GM18526 (cell line): ENCODE results near the gene BNC1.

Experiments used
- POLR2A ChIP-seq: IDR thresholded peaks from 3 replicates; pipeline ENCODE4 v1.6.1; 2011; ENCODE audit not compliant: insufficient read length; ENCODE audit errors: extremely low read depth

Gene BNC1

DNA sequence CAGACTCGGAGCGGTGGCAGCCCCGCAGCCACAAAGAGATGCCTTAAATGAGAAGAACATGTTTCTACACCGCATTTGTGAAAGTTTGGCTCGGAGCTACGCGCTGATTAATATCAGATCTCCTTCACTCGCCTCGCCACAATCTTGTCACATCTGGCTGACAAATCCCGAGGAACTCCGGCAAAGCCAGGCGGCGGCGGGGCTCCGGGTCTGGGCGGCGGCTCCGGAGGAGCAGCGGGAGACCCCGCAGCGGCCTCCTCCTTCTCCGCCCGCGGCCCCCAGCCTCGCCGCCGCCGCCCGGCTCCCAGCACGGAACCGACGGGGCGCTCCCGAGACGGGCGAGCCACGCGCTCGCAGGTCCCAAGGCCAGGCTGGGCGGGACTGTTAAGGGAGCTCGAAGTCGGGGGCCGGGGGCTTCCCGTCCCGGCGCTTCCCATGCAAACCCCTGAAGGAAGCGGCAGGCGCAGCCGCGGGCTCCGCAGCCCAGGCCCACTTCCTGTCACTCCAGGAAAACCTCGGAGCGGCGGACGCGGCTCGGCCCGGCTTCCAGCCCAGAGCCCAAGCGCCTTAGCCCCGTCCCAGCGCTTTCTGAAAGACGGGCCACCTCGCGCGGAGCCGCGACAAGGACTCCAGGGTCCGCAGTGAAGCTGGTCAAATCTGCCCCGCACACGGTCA is 1.2 kb downstream of the BNC1 start:
- TF ChIP-seq POLR2A = no peak

DNA sequence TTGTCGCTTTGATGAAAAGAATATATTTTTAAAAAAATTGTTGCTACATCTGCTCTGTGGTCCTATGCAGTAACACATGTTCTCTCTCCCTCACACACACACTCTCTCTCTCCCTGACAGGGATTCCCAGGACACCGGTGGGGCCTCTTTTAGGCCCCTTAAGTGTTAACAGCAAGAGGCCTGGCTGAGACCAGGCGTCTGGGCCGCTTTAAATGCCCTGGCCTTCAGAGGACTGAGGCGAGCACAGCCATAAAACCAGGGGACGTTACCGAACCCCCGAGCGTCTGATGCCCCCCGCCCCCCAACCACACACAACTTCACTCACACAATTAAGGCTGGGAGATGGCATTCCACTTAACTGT is 1.7 kb downstream of the BNC1 start:
- no peak for TF ChIP-seq POLR2A

- no peak for TF ChIP-seq POLR2A
Observed at GRCh38 chr15:83282141-83282540, 2.3 kb downstream of the BNC1 start.

GRCh38 chr15:83278191-83278590 is 6.3 kb downstream of the BNC1 start:
- no peak for TF ChIP-seq POLR2A

- TF ChIP-seq POLR2A = no peak
Observed at GRCh38 chr15:83276661-83277060, 7.8 kb downstream of the BNC1 start.

GRCh38 chr15:83275412-83275811 is 9.1 kb downstream of the BNC1 start:
- TF ChIP-seq POLR2A = no peak

GRCh38 chr15:83270176-83270575 is 14.3 kb downstream of the BNC1 start:
- no peak for TF ChIP-seq POLR2A

GRCh38 chr15:83268147-83268546 is 16.3 kb downstream of the BNC1 start:
- TF ChIP-seq POLR2A = no peak

GRCh38 chr15:83262594-83263315 is 21.7 kb downstream of the BNC1 start:
- TF ChIP-seq POLR2A = no peak

DNA sequence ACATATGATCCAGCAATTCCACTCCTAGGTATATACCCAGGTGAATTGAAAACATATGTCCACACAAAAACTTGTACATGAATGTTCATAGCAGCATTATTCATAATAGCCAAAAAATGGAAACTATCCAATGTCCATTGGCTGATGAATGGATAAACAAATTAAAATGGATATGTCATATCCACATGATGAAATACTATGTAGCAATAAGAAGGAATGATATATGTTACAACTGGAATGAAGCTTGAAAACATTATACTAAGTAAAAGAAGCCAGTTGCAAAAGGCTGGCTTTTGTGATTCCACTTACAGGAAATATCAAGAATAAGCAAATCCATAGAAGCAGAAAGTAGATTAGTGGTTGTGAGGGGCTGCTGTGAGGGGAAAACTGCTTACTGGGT is 33.7 kb downstream of the BNC1 start:
- TF ChIP-seq POLR2A = no peak

GRCh38 chr15:83249030-83249343 is 35.5 kb downstream of the BNC1 start:
- TF ChIP-seq POLR2A = no peak

DNA sequence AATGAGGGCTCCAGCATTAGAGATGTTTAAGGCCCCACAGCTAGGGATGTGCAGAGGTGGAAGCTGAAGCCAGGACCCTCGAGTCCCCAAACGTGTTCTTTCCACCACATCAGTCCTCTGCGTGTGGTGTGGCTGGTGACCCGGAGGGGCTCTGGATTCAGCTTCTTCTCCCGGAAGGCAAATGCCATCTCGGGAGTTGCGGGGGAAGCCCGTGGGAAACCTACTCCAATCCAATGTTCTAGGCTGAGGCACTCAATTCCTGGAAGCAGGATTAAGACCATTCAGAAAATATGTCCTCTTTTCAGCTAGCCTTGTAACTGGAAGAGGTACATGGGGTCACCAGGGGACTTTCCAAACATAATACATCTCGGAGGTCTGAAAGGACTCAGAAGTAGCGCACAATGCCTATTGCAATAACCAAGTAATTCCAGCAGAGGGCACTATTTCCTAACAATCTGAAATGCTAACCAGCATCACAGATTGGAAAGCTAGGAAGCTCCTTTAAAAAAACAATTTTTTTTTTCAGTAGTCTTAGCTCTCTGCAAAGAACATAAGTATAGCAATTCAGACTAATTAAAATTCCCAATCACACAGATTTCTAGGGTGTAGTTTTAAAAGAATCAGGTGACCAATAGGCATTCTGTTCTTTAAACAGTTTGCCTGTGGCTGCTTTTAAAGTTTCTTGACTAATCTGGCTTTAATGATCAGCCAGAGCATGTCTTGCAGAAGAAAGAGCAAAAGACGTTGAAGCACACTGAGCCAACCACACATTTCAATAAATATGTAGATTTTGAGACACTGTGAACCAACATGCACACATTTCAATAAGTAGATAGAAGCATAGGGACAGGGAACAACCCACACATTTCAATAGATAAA is 36.1 kb downstream of the BNC1 start:
- TF ChIP-seq POLR2A = no peak

- TF ChIP-seq POLR2A = no peak
Observed at GRCh38 chr15:83243634-83244033, 40.8 kb downstream of the BNC1 start.

DNA sequence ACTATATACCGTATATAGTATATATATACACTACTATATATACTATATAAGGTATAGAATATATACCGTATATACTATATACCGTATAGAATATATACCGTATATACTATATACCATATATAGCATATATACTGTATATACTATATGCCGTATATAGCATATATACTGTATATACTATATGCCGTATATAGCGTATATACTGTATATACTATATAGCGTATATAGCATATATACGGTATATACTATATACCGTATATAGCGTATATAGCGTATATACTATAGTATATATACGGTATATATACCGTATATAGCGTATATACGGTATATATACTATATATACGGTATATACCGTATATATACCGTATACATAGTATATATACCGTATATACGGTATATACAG is 54.2 kb downstream of the BNC1 start:
- no peak for TF ChIP-seq POLR2A

DNA sequence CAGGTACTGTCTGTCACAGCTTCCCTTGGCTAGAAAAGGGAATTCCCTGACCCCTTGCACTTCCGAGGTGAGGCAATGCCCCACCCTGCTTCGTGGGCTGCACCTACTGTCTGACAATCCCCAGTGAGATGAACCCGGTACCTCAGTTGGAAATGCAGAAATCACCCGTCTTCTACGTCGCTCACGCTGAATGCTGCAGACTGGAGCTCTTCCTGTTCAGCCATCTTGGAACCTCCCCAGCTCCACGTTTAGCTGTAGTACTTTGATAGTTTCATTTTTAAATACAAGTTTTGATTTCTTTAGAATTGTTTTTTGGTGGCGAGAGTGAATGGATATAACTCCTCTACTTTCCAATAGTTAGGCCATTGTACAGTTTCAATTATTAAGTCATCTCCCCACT is 59.0 kb downstream of the BNC1 start:
- TF ChIP-seq POLR2A = no peak

- TF ChIP-seq POLR2A = no peak
Observed at GRCh38 chr15:83219026-83219425, 65.4 kb downstream of the BNC1 start.

DNA sequence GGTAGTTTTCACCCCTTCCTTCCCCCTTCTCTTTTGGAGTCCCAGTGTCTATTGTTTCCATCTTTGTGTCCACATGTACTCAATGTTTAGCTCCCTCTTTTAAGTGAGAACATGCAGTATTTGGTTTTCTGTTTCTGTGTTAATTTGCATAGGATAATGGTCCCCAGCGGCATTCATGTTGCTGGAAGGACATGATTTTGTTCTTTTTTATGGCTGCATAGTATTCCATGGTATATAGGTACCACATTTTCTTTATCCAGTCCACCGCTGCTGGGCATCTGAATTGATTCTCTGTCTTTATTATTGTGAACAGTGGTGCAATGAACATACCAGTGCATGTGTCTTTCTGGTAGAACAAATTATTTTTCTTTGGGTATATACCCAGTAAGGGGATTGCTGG is 69.2 kb downstream of the BNC1 start:
- TF ChIP-seq POLR2A = no peak

GRCh38 chr15:83210619-83211018 is 73.8 kb downstream of the BNC1 start:
- TF ChIP-seq POLR2A = no peak
